SU-DHL-6 (cell line): ENCODE data around the gene PMEPA1.

Source experiments
- EZH2phosphoT487 ChIP-seq: fragments of 200-600 bp; sonication (generic), shearing (Covaris generic); conservative IDR thresholded peaks from 2 replicates; pipeline ENCODE4 v1.6.1; 2018; ENCODE audit warnings: mild to moderate bottlenecking, antibody characterized with exemption, low read length, moderate library complexity, mixed read lengths
- TF ChIP-seq, protein P1 (sequence below): fragments of 200-600 bp; sonication (generic); IDR thresholded peaks from one replicate; pipeline ENCODE4 v1.5.1; 2017; ENCODE audit warnings: antibody characterized with exemption, mild to moderate bottlenecking, low read length, moderate library complexity; ENCODE audit not compliant: insufficient read depth, poor library complexity, severe bottlenecking

DNA sequence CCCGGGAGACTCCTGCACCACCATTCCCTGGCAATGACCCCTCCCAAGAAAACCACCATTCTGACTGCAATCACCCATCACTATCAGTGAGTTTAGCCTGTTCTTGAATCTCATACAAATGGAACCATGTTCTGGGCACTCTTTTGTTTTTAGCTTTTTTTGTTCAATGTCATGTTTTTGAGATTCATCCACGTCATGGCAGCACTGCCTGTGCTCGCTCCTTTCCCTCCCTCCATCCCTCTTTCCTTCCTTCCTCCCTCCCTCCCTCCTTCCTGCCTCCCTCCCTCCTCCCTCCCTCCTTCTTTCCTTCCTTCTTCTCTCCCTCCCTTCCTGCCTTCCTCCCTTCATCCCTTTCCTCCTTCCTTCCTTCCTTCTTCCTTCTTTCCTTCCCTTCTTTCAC is 44.4 kb upstream of the PMEPA1 start:
- TF ChIP-seq, protein P1, sequence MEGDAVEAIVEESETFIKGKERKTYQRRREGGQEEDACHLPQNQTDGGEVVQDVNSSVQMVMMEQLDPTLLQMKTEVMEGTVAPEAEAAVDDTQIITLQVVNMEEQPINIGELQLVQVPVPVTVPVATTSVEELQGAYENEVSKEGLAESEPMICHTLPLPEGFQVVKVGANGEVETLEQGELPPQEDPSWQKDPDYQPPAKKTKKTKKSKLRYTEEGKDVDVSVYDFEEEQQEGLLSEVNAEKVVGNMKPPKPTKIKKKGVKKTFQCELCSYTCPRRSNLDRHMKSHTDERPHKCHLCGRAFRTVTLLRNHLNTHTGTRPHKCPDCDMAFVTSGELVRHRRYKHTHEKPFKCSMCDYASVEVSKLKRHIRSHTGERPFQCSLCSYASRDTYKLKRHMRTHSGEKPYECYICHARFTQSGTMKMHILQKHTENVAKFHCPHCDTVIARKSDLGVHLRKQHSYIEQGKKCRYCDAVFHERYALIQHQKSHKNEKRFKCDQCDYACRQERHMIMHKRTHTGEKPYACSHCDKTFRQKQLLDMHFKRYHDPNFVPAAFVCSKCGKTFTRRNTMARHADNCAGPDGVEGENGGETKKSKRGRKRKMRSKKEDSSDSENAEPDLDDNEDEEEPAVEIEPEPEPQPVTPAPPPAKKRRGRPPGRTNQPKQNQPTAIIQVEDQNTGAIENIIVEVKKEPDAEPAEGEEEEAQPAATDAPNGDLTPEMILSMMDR: no peak
- TF ChIP-seq EZH2phosphoT487: no peak
